Uterus (tissue), 4 donors: Measurements from ENCODE around the gene IQSEC1. TPM values are rescaled to one million over a fixed set of nuclear protein-coding genes. Genes with fewer than 3 reads are reported as not detected.

Experiments
- DNase-seq, 2 donors: peaks; one replicate each; pipeline ENCODE4 v3.0.0-alpha.2; 2019 to 2020
- H3K27ac ChIP-seq, 2 donors: fragments of 200-600 bp; sonication (generic); 1 replicate in 1 of 2; 2 replicates in 1 of 2; pipeline ENCODE4 v1.5.1; 2016 to 2018
- H3K27me3 ChIP-seq, 2 donors: fragments of 200-600 bp; sonication (generic); one replicate each; pipeline ENCODE4 v1.5.1; 2018 to 2019; ENCODE audit warnings: control low read depth in 1 of 2
- H3K36me3 ChIP-seq, 2 donors: fragments of 200-600 bp; sonication (generic); one replicate each; pipeline ENCODE4 v1.5.1; 2019; ENCODE audit warnings: control low read depth in 1 of 2
- H3K4me1 ChIP-seq, 2 donors: fragments of 200-600 bp; sonication (generic); one replicate each; pipeline ENCODE4 v1.5.1; 2018 to 2019; ENCODE audit warnings: control low read depth in 1 of 2
- H3K4me3 ChIP-seq, 2 donors: fragments of 200-600 bp; sonication (generic); 1 replicate in 1 of 2; 2 replicates in 1 of 2; pipeline ENCODE4 v1.5.1; 2018 to 2019; ENCODE audit warnings: mild to moderate bottlenecking in 1 of 2
- H3K9me3 ChIP-seq, 2 donors: fragments of 200-600 bp; sonication (generic); one replicate each; pipeline ENCODE4 v1.5.1; 2019; ENCODE audit warnings: control low read depth in 1 of 2
- CTCF ChIP-seq, 4 experiments: fragments of 200-600 bp in 2 of 4; fragments of 450-650 bp in 2 of 4; sonication (generic) in 2 of 4; IDR thresholded peaks; one replicate each; pipeline ENCODE4 v1.5.1; 2016 to 2019; ENCODE audit warnings: antibody characterized with exemption in 4 of 4, mild to moderate bottlenecking in 2 of 4, moderate library complexity in 1 of 4
- POLR2A ChIP-seq, 2 donors: fragments of 450-650 bp; IDR thresholded peaks; one replicate each; pipeline ENCODE4 v1.6.1; 2016; ENCODE audit warnings: antibody characterized with exemption in 2 of 2, mild to moderate bottlenecking in 1 of 2, moderate library complexity in 1 of 2
- intact Hi-C: fragments of 100-400 bp; cut with DNase I; formaldehyde crosslinking; loops from one replicate; pipeline ENCODE4 v1.15.1; 2023; ENCODE audit warnings: low total_unique reads
- total RNA-seq, 4 donors: library from RNA; depleted of rRNA in 3 of 4; stranded (reverse); fragments of >200 nt in 3 of 4; gene quantifications; one replicate each; pipeline versions ENCODE4 v1.1.0 to v1.2.4, GENCODE V29; 2014 to 2023
- donor health status: DM: yes; HTN: yes; CAD: no.

IQSEC1 gene
- total RNA-seq, 4 donors from 2014 or later: 17.9 to 61.4 (median 49.7) TPM

GRCh38 chr3:12941495-12942023, 131.7 kb downstream of the IQSEC1 start:
- no peaks in the 10 kb centered on the region for H3K27me3 ChIP-seq
- H3K4me3 ChIP-seq: no peak overlapping the region
- no peak overlapping the region for H3K27ac ChIP-seq
- no peaks in the 10 kb centered on the region for H3K9me3 ChIP-seq
- no peak for TF ChIP-seq CTCF (IDR thresholded peaks at IDR 0.05)
- TF ChIP-seq POLR2A (IDR thresholded peaks at IDR 0.05): no peak
- H3K4me1 ChIP-seq: peaks cover 7 to 13% of the 10 kb centered on the region in 2 donors
- no peaks in the 10 kb centered on the region for H3K36me3 ChIP-seq
- intact Hi-C loops: no loop called here
- no peak for DNase-seq

GRCh38 chr3:12940854-12941253, 132.4 kb downstream of the IQSEC1 start:
- no peak for DNase-seq
- Histone ChIP-seq H3K4me1 (peaks cover 7 to 13% of the 10 kb centered on the region in 2 donors), H3K27me3 (no peaks in the 10 kb centered on the region), H3K4me3 (no peak overlapping the region), H3K27ac (no peak overlapping the region), H3K36me3 (no peaks in the 10 kb centered on the region), H3K9me3 (no peaks in the 10 kb centered on the region)
- intact Hi-C loops: no loop called here
- TF ChIP-seq POLR2A (IDR thresholded peaks at IDR 0.05) (no peak), CTCF (IDR thresholded peaks at IDR 0.05) (no peak)

GRCh38 chr3:12939137-12939536, 134.1 kb downstream of the IQSEC1 start:
- intact Hi-C loops: no loop called here
- Histone ChIP-seq H3K4me3 (no peak overlapping the region), H3K4me1 (peaks cover 13 to 22% of the 10 kb centered on the region in 2 donors), H3K27me3 (no peaks in the 10 kb centered on the region), H3K9me3 (no peaks in the 10 kb centered on the region), H3K27ac (peak overlapping the region; percentile 61 to 71), H3K36me3 (no peaks in the 10 kb centered on the region)
- TF ChIP-seq POLR2A (IDR thresholded peaks at IDR 0.05): no peak
- TF ChIP-seq CTCF (IDR thresholded peaks at IDR 0.05): no peak
- DNase-seq: no peak

GRCh38 chr3:12938258-12938711, 134.9 kb downstream of the IQSEC1 start:
- intact Hi-C loops: no loop called here
- no peaks in the 10 kb centered on the region for H3K27me3 ChIP-seq
- H3K4me1 ChIP-seq: peaks cover 13 to 24% of the 10 kb centered on the region in 2 donors
- H3K27ac ChIP-seq: peak overlapping the region; percentile 61 to 71
- TF ChIP-seq CTCF (IDR thresholded peaks at IDR 0.05) (no peak), POLR2A (IDR thresholded peaks at IDR 0.05) (no peak)
- no peak overlapping the region for H3K4me3 ChIP-seq
- no peaks in the 10 kb centered on the region for H3K36me3 ChIP-seq
- no peaks in the 10 kb centered on the region for H3K9me3 ChIP-seq
- peak; percentile 38 to 61 for DNase-seq

GRCh38 chr3:12935861-12936830, 137.1 kb downstream of the IQSEC1 start:
- H3K27me3 ChIP-seq: no peaks in the 10 kb centered on the region
- H3K4me1 ChIP-seq: peaks cover 13 to 32% of the 10 kb centered on the region in 2 donors
- H3K9me3 ChIP-seq: no peaks in the 10 kb centered on the region
- H3K4me3 ChIP-seq: no peak overlapping the region
- no peak for TF ChIP-seq POLR2A (IDR thresholded peaks at IDR 0.05)
- TF ChIP-seq CTCF (IDR thresholded peaks at IDR 0.05): no peak
- no peak for DNase-seq
- H3K27ac ChIP-seq: no peak overlapping the region
- H3K36me3 ChIP-seq: no peaks in the 10 kb centered on the region
- intact Hi-C loops: no loop called here
